Progenitor cell of endocrine pancreas (in vitro differentiated cells): ENCODE measurements around the gene PSRC1. TPM values are rescaled to one million over a fixed set of nuclear protein-coding genes. Genes with fewer than 3 reads are reported as not detected.

ENCODE experiments used
- DNase-seq: peaks from one replicate; pipeline ENCODE4 v3.0.0; 2021; ENCODE audit warnings: low spot score; ENCODE audit not compliant: unreplicated experiment
- H3K27ac Mint-ChIP-seq: 2 replicates; pipeline ENCODE4 v1.8.0; 2021; ENCODE audit warnings: mild to moderate bottlenecking, moderate library complexity, mixed read lengths
- H3K27me3 Mint-ChIP-seq: 2 replicates; pipeline ENCODE4 v1.8.0; 2021; ENCODE audit warnings: mixed read lengths
- H3K36me3 Mint-ChIP-seq: 2 replicates; pipeline ENCODE4 v1.8.0; 2022; ENCODE audit warnings: mixed read lengths; ENCODE audit not compliant: insufficient read depth
- H3K4me1 Mint-ChIP-seq: 2 replicates; pipeline ENCODE4 v1.8.0; 2021; ENCODE audit warnings: low read depth, mixed read lengths
- H3K4me3 Mint-ChIP-seq: 2 replicates; pipeline ENCODE4 v1.8.0; 2021; ENCODE audit warnings: low read depth, mild to moderate bottlenecking, moderate library complexity, mixed read lengths
- H3K9me3 Mint-ChIP-seq: 2 replicates; pipeline ENCODE4 v1.8.0; 2021; ENCODE audit warnings: low read depth, mixed read lengths
- total RNA-seq: library from RNA; stranded (reverse); gene quantifications from 2 replicates; pipeline ENCODE4 v1.2.1, GENCODE V29; 2021
- TF ChIP-seq, protein P1 (sequence below): fragments of 200-600 bp; sonication (generic); IDR thresholded peaks from one replicate; pipeline ENCODE4 v1.5.0; 2021; ENCODE audit warnings: antibody characterized with exemption, mild to moderate bottlenecking; ENCODE audit not compliant: unreplicated experiment

Gene PSRC1
- total RNA-seq, 1 donor from 2014 or later, result 29.4 TPM

DNA sequence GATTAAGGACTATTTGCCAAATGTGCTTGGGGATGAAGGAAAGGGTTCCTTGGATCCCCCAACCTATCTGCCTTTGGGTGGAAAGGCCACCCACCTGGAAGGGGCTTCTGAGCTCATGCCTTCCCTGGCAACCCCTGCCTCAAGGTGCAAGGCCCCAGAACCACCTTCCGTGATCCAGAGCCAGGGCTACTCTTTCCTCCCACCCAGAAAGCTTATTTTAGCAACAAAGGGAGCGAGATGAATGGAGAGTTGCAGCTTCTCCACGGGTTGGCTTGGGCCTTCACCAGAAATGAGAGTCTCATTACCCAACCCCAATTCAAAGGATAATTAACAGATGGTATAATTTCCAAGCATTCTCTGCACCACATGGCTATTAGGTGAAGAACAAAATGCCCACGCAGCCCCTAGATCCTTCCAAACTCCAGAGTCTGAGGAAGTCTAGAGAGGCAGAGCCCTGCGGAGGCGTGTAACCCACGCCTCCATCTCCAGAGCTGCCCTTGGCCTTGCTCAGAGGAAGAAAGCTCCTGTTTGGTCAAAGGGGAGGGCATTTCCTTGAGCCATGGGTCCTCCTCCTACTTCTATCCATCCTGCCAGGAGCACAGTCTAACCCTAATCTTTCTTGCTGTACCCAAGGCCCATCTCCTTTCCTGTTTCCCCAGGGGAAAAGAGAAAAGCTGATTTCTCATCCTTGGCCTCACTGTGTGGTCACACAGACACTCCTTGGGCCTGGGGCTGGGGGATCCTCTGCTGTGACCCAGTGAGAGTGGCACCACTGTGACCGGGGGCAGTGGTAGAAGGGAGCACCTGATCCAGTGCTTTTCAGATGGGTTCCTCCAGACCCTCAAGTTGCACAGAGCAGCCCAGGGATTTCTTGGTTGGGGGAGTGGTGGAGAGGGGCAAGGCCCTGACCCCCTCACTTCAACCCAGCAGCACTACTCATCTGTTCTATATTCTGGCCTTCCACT, 35.3 kb downstream of the PSRC1 start:
- Mint-ChIP-seq H3K4me3 (no peak overlapping the region), H3K4me1 (peaks cover 3% of the 10 kb centered on the region), H3K27me3 (peaks cover 19% of the 10 kb centered on the region), H3K9me3 (no peaks in the 10 kb centered on the region), H3K36me3 (peaks cover 13% of the 10 kb centered on the region), H3K27ac (no peak overlapping the region)
- DNase-seq, result no peak
- TF ChIP-seq, protein P1, sequence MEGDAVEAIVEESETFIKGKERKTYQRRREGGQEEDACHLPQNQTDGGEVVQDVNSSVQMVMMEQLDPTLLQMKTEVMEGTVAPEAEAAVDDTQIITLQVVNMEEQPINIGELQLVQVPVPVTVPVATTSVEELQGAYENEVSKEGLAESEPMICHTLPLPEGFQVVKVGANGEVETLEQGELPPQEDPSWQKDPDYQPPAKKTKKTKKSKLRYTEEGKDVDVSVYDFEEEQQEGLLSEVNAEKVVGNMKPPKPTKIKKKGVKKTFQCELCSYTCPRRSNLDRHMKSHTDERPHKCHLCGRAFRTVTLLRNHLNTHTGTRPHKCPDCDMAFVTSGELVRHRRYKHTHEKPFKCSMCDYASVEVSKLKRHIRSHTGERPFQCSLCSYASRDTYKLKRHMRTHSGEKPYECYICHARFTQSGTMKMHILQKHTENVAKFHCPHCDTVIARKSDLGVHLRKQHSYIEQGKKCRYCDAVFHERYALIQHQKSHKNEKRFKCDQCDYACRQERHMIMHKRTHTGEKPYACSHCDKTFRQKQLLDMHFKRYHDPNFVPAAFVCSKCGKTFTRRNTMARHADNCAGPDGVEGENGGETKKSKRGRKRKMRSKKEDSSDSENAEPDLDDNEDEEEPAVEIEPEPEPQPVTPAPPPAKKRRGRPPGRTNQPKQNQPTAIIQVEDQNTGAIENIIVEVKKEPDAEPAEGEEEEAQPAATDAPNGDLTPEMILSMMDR, result no peak

DNA sequence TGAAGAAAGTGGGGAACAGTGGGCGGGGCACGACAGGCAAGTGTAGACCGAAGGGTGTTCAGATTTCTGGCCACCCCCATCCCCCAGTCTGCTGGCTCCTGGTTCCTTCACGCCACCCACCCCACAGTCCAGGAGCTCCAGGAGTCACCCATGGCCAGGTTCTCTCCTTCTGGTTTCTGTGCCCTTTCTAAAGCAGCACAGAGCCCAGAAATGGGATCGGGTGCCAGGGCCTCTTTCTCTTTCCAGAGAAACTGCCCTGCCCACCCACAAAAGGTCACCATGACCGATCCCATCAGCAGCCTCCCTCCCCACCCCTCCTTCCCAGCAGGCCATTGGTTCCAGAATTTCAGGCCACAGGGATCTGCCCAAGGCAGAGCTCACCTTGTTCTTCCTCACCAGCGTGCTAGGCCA, 36.8 kb downstream of the PSRC1 start:
- no peak for DNase-seq
- Mint-ChIP-seq H3K9me3 (no peaks in the 10 kb centered on the region), H3K27ac (no peak overlapping the region), H3K27me3 (peaks cover 29% of the 10 kb centered on the region), H3K4me3 (no peak overlapping the region), H3K4me1 (peaks cover 13% of the 10 kb centered on the region), H3K36me3 (no peaks in the 10 kb centered on the region)
- TF ChIP-seq, protein P1, result no peak

DNA sequence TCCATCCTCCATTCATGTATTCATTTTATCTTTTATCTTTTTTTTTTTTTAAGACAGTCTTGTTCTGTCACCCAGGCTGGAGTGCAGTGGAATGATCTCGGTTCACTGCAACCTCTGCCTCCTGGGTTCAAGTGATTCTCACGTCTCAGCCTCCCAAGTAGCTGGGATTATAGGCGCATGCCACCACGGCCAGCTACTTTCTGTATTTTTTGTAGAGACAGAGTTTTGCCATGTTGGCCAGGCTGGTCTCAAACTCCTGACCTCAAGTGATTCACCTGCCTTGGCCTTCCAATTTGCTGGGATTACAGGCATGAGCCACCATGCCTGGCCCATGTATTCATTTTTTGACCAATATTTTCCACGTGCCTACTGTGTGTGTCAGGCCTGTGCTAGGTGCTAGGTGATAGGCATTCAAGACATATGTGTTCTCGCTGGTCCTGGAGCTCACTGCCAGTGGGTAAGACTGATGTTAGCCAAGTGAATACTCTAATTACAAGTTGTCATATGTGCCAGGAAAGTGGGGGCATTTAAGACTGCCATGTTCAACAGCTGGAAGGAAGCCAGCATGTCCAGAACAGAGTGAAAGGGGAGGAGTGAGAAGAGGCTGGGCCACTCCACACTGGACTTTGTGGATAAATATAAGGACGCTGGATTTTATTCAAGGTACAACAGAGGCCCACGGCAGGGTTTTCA, 38.9 kb downstream of the PSRC1 start:
- H3K36me3 Mint-ChIP-seq, result no peaks in the 10 kb centered on the region
- H3K9me3 Mint-ChIP-seq, result no peaks in the 10 kb centered on the region
- no peak for DNase-seq
- peaks cover 29% of the 10 kb centered on the region for H3K27me3 Mint-ChIP-seq
- no peak overlapping the region for H3K27ac Mint-ChIP-seq
- TF ChIP-seq, protein P1, result no peak
- H3K4me3 Mint-ChIP-seq, result no peak overlapping the region
- peaks cover 16% of the 10 kb centered on the region for H3K4me1 Mint-ChIP-seq

DNA sequence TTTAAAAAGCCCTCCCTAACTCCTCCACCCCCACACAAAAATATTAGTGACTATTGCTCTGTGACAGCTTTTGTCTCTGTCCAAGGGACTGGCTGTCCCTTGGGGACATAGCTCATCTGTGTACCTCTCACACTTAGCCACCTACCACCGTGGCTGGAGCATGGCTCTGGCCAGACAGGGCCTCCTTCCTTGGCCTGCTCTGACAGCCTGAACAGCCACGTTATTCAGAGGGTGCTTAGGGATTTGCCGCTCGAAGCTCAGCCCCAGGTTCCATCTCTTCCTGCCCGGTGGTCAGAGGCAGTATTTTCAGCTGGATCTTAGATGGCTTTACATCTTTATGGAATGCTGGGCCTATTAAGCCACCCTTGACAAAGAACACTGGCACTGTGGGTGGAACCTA, 39.7 kb downstream of the PSRC1 start:
- H3K4me1 Mint-ChIP-seq, result peaks cover 16% of the 10 kb centered on the region
- H3K9me3 Mint-ChIP-seq, result no peaks in the 10 kb centered on the region
- DNase-seq, result no peak
- peaks cover 29% of the 10 kb centered on the region for H3K27me3 Mint-ChIP-seq
- H3K27ac Mint-ChIP-seq, result peak overlapping the region; percentile 74
- no peak overlapping the region for H3K4me3 Mint-ChIP-seq
- TF ChIP-seq, protein P1, result no peak
- no peaks in the 10 kb centered on the region for H3K36me3 Mint-ChIP-seq

DNA sequence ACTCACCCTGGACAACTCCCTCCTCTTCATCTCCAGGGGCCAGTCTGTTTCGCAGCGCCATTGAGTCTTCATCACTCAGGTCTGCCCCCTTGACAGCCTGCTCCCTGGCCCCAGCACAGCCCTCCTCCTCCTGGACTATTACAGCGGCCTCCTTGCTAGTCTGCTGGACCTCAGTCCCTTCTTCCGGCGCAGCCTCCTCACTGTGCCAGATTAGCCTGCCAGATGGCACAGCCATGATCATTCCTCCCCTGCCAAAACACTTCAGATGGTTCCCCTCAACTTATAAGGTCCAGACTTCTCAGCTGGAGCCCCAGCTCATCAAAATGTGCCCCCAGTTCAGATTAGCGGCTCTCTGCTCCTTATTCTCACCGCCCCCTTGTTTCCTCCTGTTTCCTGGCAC, 40.6 kb downstream of the PSRC1 start:
- Mint-ChIP-seq H3K27me3 (peaks cover 25% of the 10 kb centered on the region), H3K36me3 (peaks cover 1% of the 10 kb centered on the region), H3K4me3 (no peak overlapping the region), H3K4me1 (peaks cover 16% of the 10 kb centered on the region), H3K9me3 (no peaks in the 10 kb centered on the region), H3K27ac (peak overlapping the region; percentile 6)
- DNase-seq, result no peak
- TF ChIP-seq, protein P1, result no peak
